GM12873 (cell line): ENCODE results near the gene TUBA4A.

ENCODE experiments used
- TF ChIP-seq, protein P1 (sequence below): IDR thresholded peaks from 2 replicates; pipeline ENCODE4 v1.5.1; 2012; ENCODE audit warnings: low read depth, mild to moderate bottlenecking, moderate library complexity, low read length, control low read depth; ENCODE audit not compliant: insufficient read depth; ENCODE audit errors: missing control alignments

The TUBA4A gene

DNA sequence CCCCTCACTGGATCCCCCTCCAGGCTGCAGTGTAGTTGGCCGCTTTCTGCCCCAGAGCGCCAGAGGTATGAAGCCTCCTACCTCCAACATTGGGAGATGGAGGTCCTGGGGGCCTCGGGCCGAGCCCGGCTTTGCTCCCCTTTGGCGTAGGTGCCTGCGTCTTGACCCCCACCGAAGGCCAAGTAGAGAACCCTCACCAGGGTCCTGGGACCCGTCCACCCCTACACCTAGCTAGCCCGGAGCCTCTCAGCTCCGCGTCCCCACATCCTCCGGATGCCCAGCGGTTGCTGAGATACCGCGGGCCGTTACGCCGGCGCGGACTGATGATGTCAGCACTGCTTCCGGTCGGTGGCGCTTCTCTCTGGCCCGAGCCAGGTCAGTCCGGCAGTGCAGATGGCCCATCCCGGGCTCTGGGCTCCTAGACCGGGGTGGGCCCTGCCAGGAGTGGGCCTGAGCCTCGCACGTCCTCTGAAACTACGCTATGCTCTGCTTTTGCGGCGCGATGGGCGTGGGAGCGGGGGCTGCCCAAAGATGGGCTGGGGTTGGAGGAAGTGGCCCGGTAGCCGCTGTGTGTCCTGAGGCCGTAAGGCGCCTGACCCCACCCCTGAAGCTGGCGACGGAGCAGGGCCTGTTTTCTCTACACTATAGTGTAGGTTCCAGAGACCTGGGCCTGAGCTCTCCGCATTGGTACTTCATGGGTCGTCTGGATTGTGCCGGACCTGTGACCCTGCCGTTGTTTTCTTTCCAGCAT, 8.4 kb downstream of the TUBA4A start, which contains the start of the genes GLB1L and STK16:
Gene GLB1L, minus strand, starts transcription at position 297 of the 751 bp plus-strand sequence. CDS start 1,871 bp downstream, outside the sequence.
Gene STK16, plus strand, starts transcription at position 332 of the 751 bp plus-strand sequence. CDS start 521 bp downstream, outside the sequence.
- TF ChIP-seq, protein P1, sequence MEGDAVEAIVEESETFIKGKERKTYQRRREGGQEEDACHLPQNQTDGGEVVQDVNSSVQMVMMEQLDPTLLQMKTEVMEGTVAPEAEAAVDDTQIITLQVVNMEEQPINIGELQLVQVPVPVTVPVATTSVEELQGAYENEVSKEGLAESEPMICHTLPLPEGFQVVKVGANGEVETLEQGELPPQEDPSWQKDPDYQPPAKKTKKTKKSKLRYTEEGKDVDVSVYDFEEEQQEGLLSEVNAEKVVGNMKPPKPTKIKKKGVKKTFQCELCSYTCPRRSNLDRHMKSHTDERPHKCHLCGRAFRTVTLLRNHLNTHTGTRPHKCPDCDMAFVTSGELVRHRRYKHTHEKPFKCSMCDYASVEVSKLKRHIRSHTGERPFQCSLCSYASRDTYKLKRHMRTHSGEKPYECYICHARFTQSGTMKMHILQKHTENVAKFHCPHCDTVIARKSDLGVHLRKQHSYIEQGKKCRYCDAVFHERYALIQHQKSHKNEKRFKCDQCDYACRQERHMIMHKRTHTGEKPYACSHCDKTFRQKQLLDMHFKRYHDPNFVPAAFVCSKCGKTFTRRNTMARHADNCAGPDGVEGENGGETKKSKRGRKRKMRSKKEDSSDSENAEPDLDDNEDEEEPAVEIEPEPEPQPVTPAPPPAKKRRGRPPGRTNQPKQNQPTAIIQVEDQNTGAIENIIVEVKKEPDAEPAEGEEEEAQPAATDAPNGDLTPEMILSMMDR, result no peak

DNA sequence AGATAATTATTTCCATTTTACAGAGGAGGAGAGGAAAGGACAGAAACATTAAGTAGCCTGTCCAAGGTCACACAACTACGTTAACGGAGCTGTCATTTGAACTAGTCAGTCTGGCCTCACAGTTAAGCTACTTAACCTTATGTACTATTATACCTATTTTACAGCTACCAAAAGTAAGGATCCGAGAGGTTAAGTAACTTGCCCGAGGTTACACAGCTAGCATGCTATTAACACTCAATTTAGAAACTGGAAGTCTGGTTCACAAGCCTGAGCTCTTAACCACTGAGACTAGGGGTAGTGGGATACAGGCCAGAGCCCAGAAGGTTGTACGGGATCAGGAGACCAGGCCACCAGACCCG, 8.9 kb downstream of the TUBA4A start:
- TF ChIP-seq, protein P1, result no peak

DNA sequence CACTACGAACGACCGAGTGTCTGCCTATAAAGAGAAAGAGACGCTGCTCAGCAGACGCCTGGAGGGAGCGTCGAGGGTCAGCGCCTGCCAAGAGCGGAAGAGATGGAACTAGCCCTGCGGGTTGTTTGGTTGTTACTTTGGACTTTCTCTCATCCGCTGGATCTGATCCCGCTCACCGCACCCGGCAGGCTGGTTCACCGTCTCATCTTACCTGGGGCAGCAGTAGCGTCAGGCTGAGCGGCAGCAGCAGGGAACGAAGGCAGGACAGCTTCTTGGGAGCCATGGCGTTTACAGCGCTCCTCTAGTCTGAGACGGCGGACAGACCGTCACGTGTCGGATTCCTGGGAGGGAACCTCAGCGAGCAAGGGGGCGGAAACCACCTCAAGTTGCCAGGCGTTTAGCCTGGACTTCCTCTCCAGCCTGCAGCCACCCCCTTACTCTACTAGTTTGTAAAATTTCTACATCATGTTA, 10.4 kb downstream of the TUBA4A start:
- TF ChIP-seq, protein P1, result no peak

DNA sequence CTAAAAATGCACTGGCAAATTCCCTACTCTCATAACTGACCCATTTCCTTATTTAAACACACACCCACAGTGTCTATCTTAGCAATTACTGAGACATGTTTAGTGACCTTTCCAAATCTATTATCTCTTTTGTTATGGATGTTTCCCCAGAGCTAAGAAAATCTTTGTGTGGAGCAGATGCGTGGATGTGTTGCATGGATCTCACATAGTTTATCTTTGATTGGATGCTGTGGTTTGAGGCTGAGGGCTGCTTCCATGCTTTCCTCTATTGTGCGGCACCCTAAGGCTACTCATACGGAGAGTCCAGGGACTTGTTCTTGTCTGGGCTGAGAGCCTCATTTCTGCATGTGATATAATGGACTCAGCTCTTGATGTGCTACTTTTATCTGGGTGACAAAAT, 19.4 kb downstream of the TUBA4A start:
- TF ChIP-seq, protein P1, result no peak

DNA sequence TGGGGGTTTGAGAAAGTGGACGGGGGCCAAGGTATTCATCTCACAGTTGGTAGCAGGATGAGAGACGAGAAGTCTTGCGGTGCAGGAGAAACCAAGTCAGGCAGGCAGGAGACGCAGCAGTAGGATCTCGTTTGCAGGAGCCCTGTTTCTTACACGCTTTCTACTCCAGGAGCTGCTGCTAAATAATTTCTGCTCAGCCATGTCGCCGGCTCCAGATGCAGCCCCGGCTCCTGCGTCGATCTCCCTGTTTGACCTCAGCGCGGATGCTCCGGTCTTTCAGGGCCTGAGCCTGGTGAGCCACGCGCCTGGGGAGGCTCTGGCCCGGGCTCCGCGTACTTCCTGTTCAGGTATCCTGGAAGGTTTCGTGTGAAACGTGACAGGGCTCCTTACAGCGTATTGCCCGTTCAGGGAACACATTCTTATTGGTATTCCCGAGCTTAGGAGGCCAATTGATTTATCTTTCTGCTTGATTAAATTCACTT, 23.6 kb downstream of the TUBA4A start:
- TF ChIP-seq, protein P1, result no peak

DNA sequence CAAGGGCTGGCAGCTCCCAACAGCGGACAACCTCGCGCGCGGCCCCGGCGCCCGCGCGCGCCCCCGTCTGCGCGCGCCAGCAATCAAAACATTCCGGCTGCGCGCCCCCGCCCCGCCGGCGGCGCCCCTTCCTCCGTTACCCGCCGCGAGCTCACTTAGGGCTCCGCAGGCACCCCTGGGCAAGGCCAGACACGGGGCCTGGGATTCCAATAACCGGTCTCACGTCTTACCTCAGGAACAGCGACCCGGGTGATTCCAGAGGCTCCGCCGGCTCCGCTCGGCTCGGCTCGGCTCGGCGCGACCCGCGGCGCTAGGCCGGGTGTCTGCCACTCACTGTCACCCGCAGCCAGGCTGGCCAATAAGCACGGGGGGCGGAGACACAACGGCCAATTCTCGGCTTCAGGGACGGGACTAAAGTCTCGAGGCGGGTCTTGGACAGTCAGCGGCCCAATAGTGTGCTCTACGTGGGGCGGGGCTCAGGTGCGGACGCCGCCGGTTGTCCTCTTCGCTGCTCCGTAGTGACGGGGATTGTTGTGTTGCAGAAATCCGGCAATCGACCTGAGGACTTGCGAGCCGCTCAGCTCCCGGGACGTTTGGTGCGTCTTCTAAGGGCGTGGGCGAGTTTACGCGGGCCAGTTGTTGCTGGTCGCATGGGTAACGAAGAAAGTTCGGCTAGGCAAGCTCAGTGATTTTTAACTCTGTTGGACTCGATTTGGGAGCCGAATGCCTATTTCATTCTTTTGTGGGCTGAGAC, 24.2 kb downstream of the TUBA4A start, which contains the start of the genes ANKZF1 and ATG9A:
Gene ANKZF1, plus strand, starts transcription at position 502 of the 754 bp plus-strand sequence. CDS start 452 bp downstream, outside the sequence.
Gene ATG9A, minus strand, starts transcription at position 332 of the 754 bp plus-strand sequence. CDS start 1,612 bp downstream, outside the sequence.
- TF ChIP-seq, protein P1, result no peak

DNA sequence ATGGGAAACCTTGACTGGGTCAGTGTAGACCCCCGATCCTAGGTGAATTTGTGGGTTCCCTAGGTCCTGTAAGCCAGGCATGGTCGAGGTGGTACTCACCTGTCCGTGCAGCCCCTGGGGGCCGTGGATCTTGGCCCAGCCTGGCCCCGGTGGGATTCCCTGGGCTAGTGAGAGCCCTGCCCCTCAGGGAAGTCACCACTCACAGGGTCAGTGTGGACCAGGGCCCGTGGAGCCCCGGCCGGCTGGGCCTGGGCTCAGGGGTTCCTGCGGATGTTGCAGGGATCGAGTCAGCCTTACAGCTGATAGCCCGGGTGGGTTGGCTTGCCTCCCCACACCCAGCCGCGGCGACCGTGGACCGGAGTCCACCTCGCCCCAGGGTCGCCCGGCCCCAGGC, 24.8 kb downstream of the TUBA4A start:
- TF ChIP-seq, protein P1, result no peak
